SJSA1 (cell line): ENCODE measurements around the gene AHRR. TPM values are rescaled to one million over a fixed set of nuclear protein-coding genes. Genes with fewer than 3 reads are reported as not detected.
"Not testable (repeated sequence)": the region's sequence is repeated elsewhere in the genome, so short reads cannot be mapped to it uniquely, and the experiment has no call there.

Experiments used
- DNase-seq, 2 experiments: peaks; one replicate each; pipeline ENCODE4 v3.0.0-alpha.2; 2015 to 2020; ENCODE audit warnings: low spot score in 2 of 2, low read depth in 1 of 2
- H3K27ac ChIP-seq: fragments of 250-450 bp; sonication (Bioruptor Pico); 2 replicates; pipeline ENCODE4 v1.5.1; 2020; ENCODE audit warnings: mild to moderate bottlenecking, moderate library complexity
- H3K27me3 ChIP-seq: fragments of 250-450 bp; sonication (Bioruptor Pico); replicated peaks from 2 replicates; pipeline ENCODE4 v1.5.1; 2020; ENCODE audit warnings: mild to moderate bottlenecking, moderate library complexity
- H3K36me3 ChIP-seq: fragments of 250-450 bp; sonication (Bioruptor Pico); 2 replicates; pipeline ENCODE4 v1.5.1; 2020; ENCODE audit warnings: mild to moderate bottlenecking
- H3K4me1 ChIP-seq: fragments of 250-450 bp; sonication (Bioruptor Pico); replicated peaks from 2 replicates; pipeline ENCODE4 v1.6.1; 2021; ENCODE audit warnings: mild to moderate bottlenecking
- H3K4me3 ChIP-seq: fragments of 250-450 bp; sonication (Bioruptor Pico); 2 replicates; pipeline ENCODE4 v1.5.1; 2020; ENCODE audit warnings: mild to moderate bottlenecking
- H3K9me3 ChIP-seq: fragments of 250-450 bp; sonication (Bioruptor Pico); replicated peaks from 2 replicates; pipeline ENCODE4 v1.5.1; 2020; ENCODE audit warnings: mild to moderate bottlenecking
- total RNA-seq: library from RNA; depleted of rRNA; stranded (reverse); fragments of >200 nt; shearing (Covaris generic); gene quantifications from 2 replicates; pipeline ENCODE4 v1.2.3, GENCODE V29; 2014

The AHRR gene
- total RNA-seq, 1 experiment from 2014 or later = 22.6 TPM

DNA sequence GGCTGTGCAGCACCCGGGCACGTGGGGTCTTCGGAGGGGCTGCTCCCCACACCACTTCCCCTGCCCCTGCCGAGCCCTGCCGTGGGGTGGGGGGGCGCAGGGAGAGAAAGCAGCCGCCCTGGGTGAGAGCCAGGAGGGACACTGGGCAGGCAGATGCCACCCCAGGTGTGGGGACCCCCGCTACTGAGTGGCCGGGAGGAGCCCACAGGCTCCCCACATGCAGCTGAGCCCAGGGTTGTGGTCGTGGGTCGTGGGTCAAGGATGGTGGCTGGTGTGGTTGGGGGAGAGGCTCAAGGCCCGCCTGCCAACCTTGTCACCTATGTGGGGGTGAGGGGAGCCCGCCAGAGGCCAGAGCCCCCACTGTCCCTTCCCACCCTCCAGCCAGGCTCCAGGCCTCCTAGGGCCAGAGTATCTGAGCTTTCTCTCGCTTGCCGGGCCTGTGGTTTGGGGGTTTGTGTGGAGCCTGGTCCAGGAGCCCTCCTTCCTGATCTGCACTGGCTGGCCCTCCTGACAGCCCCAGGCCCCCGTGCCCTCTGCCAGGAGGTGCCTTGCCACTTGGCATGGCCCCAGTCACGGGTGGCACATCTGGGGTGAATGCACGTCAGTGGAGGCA is 157.0 kb downstream of the AHRR start:
- Histone ChIP-seq H3K36me3 (peaks cover 3% of the 10 kb centered on the region; the same call in 1 of the 2 replicates), H3K27me3 (peaks cover 74% of the 10 kb centered on the region), H3K4me3 (no peak overlapping the region), H3K27ac (no peak overlapping the region), H3K4me1 (peaks cover 4% of the 10 kb centered on the region), H3K9me3 (no peaks in the 10 kb centered on the region; the same call in 1 of the 2 replicates)
- DNase-seq = no peak

- no peak for DNase-seq
- Histone ChIP-seq H3K9me3 (no peaks in the 10 kb centered on the region), H3K4me3 (no peak overlapping the region), H3K4me1 (no peaks in the 10 kb centered on the region), H3K27me3 (peaks cover 71% of the 10 kb centered on the region), H3K27ac (no peak overlapping the region), H3K36me3 (no peaks in the 10 kb centered on the region)
Observed at GRCh38 chr5:478982-479535, 157.5 kb downstream of the AHRR start.

- Histone ChIP-seq H3K4me3 (no peak overlapping the region), H3K9me3 (no peaks in the 10 kb centered on the region), H3K4me1 (no peaks in the 10 kb centered on the region), H3K27me3 (peaks cover 74% of the 10 kb centered on the region), H3K27ac (no peak overlapping the region), H3K36me3 (no peaks in the 10 kb centered on the region)
- no peak for DNase-seq
Observed at GRCh38 chr5:479566-480319, 158.2 kb downstream of the AHRR start.

GRCh38 chr5:481347-481746 is 159.8 kb downstream of the AHRR start:
- H3K36me3 ChIP-seq = no peaks in the 10 kb centered on the region
- no peak overlapping the region for H3K27ac ChIP-seq
- H3K9me3 ChIP-seq = no peaks in the 10 kb centered on the region
- peaks cover 69% of the 10 kb centered on the region for H3K27me3 ChIP-seq
- DNase-seq = no peak
- H3K4me3 ChIP-seq = no peak overlapping the region
- no peaks in the 10 kb centered on the region for H3K4me1 ChIP-seq

DNA sequence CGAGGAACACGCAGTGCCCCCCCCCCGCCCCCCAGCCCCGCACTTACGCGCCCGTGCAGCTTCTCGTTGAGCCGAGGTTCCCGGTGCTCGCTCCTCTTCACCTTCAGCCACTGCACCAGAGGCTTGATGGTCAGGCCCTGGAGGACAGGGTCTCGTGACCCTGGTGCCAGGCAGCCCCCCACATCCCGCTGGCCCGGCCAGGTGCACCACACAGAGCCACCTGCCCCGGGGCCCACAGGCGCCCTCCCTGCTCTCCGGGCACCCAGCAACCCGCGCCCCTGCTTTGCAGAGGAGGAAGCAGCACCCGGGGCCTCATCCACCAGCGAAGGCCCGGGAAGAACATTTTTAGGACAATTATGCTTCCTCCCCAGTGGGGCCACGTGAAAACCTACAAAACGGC is 160.5 kb downstream of the AHRR start:
- H3K9me3 ChIP-seq = no peaks in the 10 kb centered on the region
- no peaks in the 10 kb centered on the region for H3K36me3 ChIP-seq
- H3K27ac ChIP-seq = no peak overlapping the region
- H3K27me3 ChIP-seq = peaks cover 62% of the 10 kb centered on the region
- H3K4me3 ChIP-seq = no peak overlapping the region
- no peak for DNase-seq
- no peaks in the 10 kb centered on the region for H3K4me1 ChIP-seq

DNA sequence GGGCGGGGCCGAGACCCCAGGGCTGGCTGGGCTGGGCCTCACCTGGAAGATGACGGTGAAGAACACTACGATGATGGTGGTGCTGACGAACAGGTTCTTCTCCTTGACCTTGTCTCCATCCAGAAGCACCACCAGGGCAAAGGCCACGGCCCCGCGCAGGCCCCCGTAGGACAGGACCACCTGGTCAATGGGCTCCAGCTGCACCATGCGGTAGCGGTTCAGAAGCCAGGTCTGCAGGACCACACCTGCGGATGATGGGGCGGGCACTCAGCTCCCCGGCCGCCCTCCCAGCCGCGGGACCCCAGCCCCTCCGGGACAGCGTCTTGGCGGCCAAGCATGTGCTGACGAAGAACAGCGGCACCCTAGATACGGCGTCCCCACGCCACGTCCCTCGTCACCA is 161.0 kb downstream of the AHRR start:
- peaks cover 57% of the 10 kb centered on the region for H3K27me3 ChIP-seq
- no peak for DNase-seq
- no peak overlapping the region for H3K27ac ChIP-seq
- H3K36me3 ChIP-seq = no peaks in the 10 kb centered on the region
- H3K9me3 ChIP-seq = no peaks in the 10 kb centered on the region
- H3K4me3 ChIP-seq = no peak overlapping the region
- no peaks in the 10 kb centered on the region for H3K4me1 ChIP-seq

- H3K27ac ChIP-seq = no peak overlapping the region
- no peaks in the 10 kb centered on the region for H3K9me3 ChIP-seq
- peaks cover 52% of the 10 kb centered on the region for H3K27me3 ChIP-seq
- no peak overlapping the region for H3K4me3 ChIP-seq
- H3K4me1 ChIP-seq = no peaks in the 10 kb centered on the region
- no peaks in the 10 kb centered on the region for H3K36me3 ChIP-seq
- DNase-seq = no peak
Observed at GRCh38 chr5:483011-483410, 161.5 kb downstream of the AHRR start.

- Histone ChIP-seq H3K4me3 (no peak overlapping the region), H3K4me1 (no peaks in the 10 kb centered on the region), H3K36me3 (no peaks in the 10 kb centered on the region), H3K27me3 (peaks cover 53% of the 10 kb centered on the region), H3K27ac (no peak overlapping the region), H3K9me3 (no peaks in the 10 kb centered on the region)
- no peak for DNase-seq
Observed at GRCh38 chr5:483434-484140, 162.1 kb downstream of the AHRR start.

DNA sequence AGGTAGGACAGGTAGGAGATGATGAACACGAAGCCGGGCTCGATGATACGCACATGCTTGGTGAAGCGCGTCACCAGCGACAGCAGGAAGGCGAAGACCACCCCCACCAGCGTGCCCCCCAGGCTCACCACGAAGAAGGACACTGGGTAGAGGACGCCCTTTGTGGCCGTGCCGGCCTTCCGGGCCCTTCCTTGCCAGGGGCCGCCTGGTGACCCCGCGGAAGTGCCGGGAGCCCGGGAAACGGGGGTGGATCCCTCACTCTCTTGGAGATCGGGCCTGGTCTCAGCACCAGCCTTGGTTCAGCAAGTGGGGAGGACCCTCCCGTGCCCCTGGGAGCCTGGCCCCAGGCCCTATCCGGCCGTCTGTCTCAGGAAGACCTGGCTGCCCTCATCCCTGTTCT is 163.0 kb downstream of the AHRR start:
- no peaks in the 10 kb centered on the region for H3K36me3 ChIP-seq
- peaks cover 49% of the 10 kb centered on the region for H3K27me3 ChIP-seq
- H3K27ac ChIP-seq = no peak overlapping the region
- no peak overlapping the region for H3K4me3 ChIP-seq
- H3K9me3 ChIP-seq = no peaks in the 10 kb centered on the region
- DNase-seq = no peak
- no peaks in the 10 kb centered on the region for H3K4me1 ChIP-seq

DNA sequence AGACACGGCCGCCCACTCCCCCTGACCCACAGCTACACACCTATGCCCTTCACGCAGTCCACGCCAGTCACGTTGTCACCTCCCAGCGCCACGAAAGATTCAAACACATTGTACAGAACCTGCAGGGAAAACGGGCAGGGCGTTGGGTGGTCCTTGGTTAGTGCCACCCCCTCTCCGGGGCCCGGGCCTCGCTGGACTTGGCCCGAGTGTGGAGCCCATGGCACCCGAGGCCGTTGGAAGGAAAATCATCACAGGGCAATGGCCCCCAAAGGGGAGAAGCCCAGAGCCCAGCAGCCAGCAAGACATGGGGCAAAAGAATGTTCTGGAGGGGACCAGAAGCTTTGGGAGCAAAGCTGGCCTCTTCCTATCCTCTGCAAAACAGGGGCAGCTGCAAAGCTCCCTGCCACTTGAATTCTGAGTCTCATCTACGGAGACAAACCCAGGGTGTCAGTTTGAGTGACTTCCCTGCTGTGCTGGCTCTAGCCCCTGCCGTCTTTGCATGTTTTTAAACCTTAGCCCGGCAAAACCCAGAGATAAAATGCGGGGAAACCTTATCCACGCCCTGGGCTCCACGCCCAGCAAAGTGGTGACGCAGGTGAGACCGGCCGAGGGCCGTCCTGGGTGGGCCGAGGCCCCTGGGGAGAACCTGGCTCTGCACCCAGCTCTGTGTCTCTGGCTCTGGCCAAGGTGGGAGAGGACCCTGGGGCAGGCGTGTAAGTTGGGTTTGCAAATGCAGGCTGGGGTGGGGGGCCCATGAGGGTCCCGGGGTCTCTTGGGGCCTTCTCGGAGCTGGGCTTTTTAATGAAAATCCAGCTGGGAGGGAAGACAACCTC is 163.8 kb downstream of the AHRR start:
- Histone ChIP-seq H3K27me3 (peaks cover 46% of the 10 kb centered on the region), H3K27ac (no peak overlapping the region), H3K36me3 (no peaks in the 10 kb centered on the region), H3K9me3 (no peaks in the 10 kb centered on the region), H3K4me1 (no peaks in the 10 kb centered on the region), H3K4me3 (no peak overlapping the region)
- no peak for DNase-seq

DNA sequence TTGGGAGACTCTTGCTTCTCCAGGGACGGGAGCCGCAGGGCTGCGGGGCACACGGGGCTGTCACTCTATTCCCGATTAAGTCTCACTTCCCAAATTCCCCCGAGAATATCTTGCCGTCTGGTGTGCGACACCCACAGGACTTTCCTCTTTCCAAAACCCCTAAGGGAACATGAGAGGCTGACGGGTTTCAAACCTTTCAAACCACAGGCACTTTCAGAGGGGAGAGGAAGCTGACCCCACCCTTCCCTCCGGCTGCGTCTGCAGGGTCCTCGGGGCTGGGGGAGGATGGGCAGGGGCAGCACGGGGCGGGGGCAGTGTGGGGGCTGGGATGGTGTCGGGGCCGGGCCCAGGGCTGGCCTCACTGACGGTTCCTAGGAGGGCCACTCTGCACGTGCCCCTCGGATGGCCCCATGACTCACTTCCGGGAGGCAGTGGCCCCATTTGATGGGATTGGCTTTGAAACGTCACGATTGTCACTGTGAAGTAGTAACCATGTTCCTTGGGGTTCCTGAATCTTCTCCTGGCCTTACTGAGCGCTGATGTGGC is 164.5 kb downstream of the AHRR start:
- Histone ChIP-seq H3K36me3 (no peaks in the 10 kb centered on the region), H3K4me1 (no peaks in the 10 kb centered on the region), H3K4me3 (no peak overlapping the region), H3K27me3 (peaks cover 39% of the 10 kb centered on the region), H3K9me3 (no peaks in the 10 kb centered on the region), H3K27ac (no peak overlapping the region)
- DNase-seq = no peak

- H3K4me3 ChIP-seq, DNase-seq, H3K36me3 ChIP-seq, H3K27ac ChIP-seq, H3K9me3 ChIP-seq, H3K4me1 ChIP-seq: not testable (repeated sequence)
- H3K27me3 ChIP-seq = peaks cover 35% of the 10 kb centered on the region
Observed at GRCh38 chr5:486597-486996, 165.1 kb downstream of the AHRR start.
